ENCODE data around the gene TMEM225B. TPM values are rescaled to one million over a fixed set of nuclear protein-coding genes. Genes with fewer than 3 reads are reported as not detected.
A peak's percentile ranks its signal among the peaks of the same experiment; 100 is the strongest.

Gene TMEM225B
- total RNA-seq, 1 experiment from 2014 or later = 1.3 TPM

GRCh38 chr7:99551767-99552463 is 46.2 kb upstream of the TMEM225B start, which contains the start of gene FAM200A:
FAM200A (minus strand) TSS chr7:99552114; CDS start chr7:99548407, 3,707 bp downstream.
- Histone ChIP-seq H3K4me1 (ENCODE audit: insufficient read depth, low read length, poor library complexity, severe bottlenecking) (peaks cover under 1% of the 10 kb centered on the region), H3K27me3 (replicated peaks; ENCODE audit: insufficient read depth, low read depth, low read length, poor library complexity) (no peaks in the 10 kb centered on the region), H3K27ac (ENCODE audit: low read depth, low read length, poor library complexity, severe bottlenecking) (peak within 1 kb of the TSS; percentile 87), H3K36me3 (ENCODE audit: insufficient read depth, low read length, poor library complexity, severe bottlenecking) (peaks cover 26% of the 10 kb centered on the region), H3K9me3 (ENCODE audit: low read depth, low read length, poor library complexity, severe bottlenecking) (no peaks in the 10 kb centered on the region), H3K4me3 (ENCODE audit: low read depth, low read length, poor library complexity, severe bottlenecking) (peak within 1 kb of the TSS; percentile 76)
- intact Hi-C loops (cut with micrococcal nuclease; ENCODE audit: unreplicated experiment) = loop anchor here (1.0 kb wide), 1 partner anchor 52 kb away; the partner anchor contains the start of gene ZNF394
- POLR2A ChIA-PET (ENCODE audit: low non-redundant PET) = interaction anchor here (0.6 kb wide), 1 partner anchor 51 kb away, joined by 7 read pairs; the partner anchor contains the start of gene ZNF394
- peak; percentile 97 for DNase-seq (ENCODE audit: low spot score)
- TF ChIP-seq EZH2 (IDR thresholded peaks at IDR 0.05; ENCODE audit: borderline replicate concordance, low read depth, low read length, poor library complexity, severe bottlenecking) (no peak), CTCF (conservative IDR thresholded peaks at IDR 0.05; ENCODE audit: low read depth, low read length) (no peak)
- CTCF ChIA-PET = interaction anchor here (1.1 kb wide), 1 partner anchor 64 kb away, joined by 3 read pairs; the partner anchor contains the start of gene ZSCAN25
- no TSS peak for BruUV-seq (replicated peaks)

GRCh38 chr7:99553039-99553438 is 45.0 kb upstream of the TMEM225B start:
- intact Hi-C loops (cut with micrococcal nuclease; ENCODE audit: unreplicated experiment) = no loop called here
- Histone ChIP-seq H3K27me3 (replicated peaks; ENCODE audit: insufficient read depth, low read depth, low read length, poor library complexity) (no peaks in the 10 kb centered on the region), H3K4me3 (ENCODE audit: low read depth, low read length, poor library complexity, severe bottlenecking) (no peak overlapping the region), H3K9me3 (ENCODE audit: low read depth, low read length, poor library complexity, severe bottlenecking) (no peaks in the 10 kb centered on the region), H3K36me3 (ENCODE audit: insufficient read depth, low read length, poor library complexity, severe bottlenecking) (peaks cover 14% of the 10 kb centered on the region), H3K27ac (ENCODE audit: low read depth, low read length, poor library complexity, severe bottlenecking) (no peak overlapping the region), H3K4me1 (ENCODE audit: insufficient read depth, low read length, poor library complexity, severe bottlenecking) (peaks cover 3% of the 10 kb centered on the region)
- no TSS peak for BruUV-seq (replicated peaks)
- no peak for DNase-seq (ENCODE audit: low spot score)
- TF ChIP-seq CTCF (conservative IDR thresholded peaks at IDR 0.05; ENCODE audit: low read depth, low read length) (no peak), EZH2 (IDR thresholded peaks at IDR 0.05; ENCODE audit: borderline replicate concordance, low read depth, low read length, poor library complexity, severe bottlenecking) (no peak)
- ChIA-PET POLR2A (ENCODE audit: low non-redundant PET) (no interaction called here), CTCF (no interaction called here)

GRCh38 chr7:99554939-99555338 is 43.1 kb upstream of the TMEM225B start:
- ChIA-PET CTCF (no interaction called here), POLR2A (ENCODE audit: low non-redundant PET) (no interaction called here)
- H3K4me3 ChIP-seq (ENCODE audit: low read depth, low read length, poor library complexity, severe bottlenecking) = no peak overlapping the region
- H3K27ac ChIP-seq (ENCODE audit: low read depth, low read length, poor library complexity, severe bottlenecking) = no peak overlapping the region
- H3K27me3 ChIP-seq (replicated peaks; ENCODE audit: insufficient read depth, low read depth, low read length, poor library complexity) = no peaks in the 10 kb centered on the region
- H3K36me3 ChIP-seq (ENCODE audit: insufficient read depth, low read length, poor library complexity, severe bottlenecking) = peaks cover 9% of the 10 kb centered on the region
- intact Hi-C loops (cut with micrococcal nuclease; ENCODE audit: unreplicated experiment) = no loop called here
- no TSS peak for BruUV-seq (replicated peaks)
- no peak for TF ChIP-seq EZH2 (IDR thresholded peaks at IDR 0.05; ENCODE audit: borderline replicate concordance, low read depth, low read length, poor library complexity, severe bottlenecking)
- TF ChIP-seq CTCF (conservative IDR thresholded peaks at IDR 0.05; ENCODE audit: low read depth, low read length) = no peak
- DNase-seq (ENCODE audit: low spot score) = no peak
- H3K4me1 ChIP-seq (ENCODE audit: insufficient read depth, low read length, poor library complexity, severe bottlenecking) = peaks cover 3% of the 10 kb centered on the region
- no peaks in the 10 kb centered on the region for H3K9me3 ChIP-seq (ENCODE audit: low read depth, low read length, poor library complexity, severe bottlenecking)
